ENCODE measurements around the gene CTH. TPM values are rescaled to one million over a fixed set of nuclear protein-coding genes. Genes with fewer than 3 reads are reported as not detected.

The CTH gene
- total RNA-seq, 1 experiment from 2014 or later, result 4.7 TPM

DNA sequence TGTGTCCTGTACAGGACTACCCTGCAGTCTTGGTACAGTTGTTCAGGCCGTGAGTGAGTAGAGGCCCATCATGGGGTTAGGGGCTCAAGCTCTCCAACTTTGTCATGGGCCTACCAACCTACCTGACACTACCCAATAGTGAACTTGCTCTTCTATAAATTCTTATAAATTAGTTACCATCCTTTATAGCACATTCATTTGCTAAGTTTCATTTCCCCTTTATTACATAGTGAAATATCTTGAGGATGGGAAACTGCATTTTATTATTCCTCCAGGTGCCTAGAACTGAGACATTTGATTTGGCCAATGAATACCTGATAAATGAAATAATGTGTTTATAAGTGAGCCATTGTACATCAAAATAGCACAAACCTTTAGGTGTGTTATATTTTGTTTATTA is 9.1 kb upstream of the CTH start:
- TF ChIP-seq, protein P1, sequence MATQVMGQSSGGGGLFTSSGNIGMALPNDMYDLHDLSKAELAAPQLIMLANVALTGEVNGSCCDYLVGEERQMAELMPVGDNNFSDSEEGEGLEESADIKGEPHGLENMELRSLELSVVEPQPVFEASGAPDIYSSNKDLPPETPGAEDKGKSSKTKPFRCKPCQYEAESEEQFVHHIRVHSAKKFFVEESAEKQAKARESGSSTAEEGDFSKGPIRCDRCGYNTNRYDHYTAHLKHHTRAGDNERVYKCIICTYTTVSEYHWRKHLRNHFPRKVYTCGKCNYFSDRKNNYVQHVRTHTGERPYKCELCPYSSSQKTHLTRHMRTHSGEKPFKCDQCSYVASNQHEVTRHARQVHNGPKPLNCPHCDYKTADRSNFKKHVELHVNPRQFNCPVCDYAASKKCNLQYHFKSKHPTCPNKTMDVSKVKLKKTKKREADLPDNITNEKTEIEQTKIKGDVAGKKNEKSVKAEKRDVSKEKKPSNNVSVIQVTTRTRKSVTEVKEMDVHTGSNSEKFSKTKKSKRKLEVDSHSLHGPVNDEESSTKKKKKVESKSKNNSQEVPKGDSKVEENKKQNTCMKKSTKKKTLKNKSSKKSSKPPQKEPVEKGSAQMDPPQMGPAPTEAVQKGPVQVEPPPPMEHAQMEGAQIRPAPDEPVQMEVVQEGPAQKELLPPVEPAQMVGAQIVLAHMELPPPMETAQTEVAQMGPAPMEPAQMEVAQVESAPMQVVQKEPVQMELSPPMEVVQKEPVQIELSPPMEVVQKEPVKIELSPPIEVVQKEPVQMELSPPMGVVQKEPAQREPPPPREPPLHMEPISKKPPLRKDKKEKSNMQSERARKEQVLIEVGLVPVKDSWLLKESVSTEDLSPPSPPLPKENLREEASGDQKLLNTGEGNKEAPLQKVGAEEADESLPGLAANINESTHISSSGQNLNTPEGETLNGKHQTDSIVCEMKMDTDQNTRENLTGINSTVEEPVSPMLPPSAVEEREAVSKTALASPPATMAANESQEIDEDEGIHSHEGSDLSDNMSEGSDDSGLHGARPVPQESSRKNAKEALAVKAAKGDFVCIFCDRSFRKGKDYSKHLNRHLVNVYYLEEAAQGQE (IDR thresholded peaks at IDR 0.05; ENCODE audit: insufficient read depth in 1 of 2, low read depth in 2 of 2, low read length in 1 of 2), result no peak
- TF ChIP-seq POLR2AphosphoS5 (IDR thresholded peaks at IDR 0.05; ENCODE audit: low read depth, low read length) (no peak), TCF7L2 (IDR thresholded peaks at IDR 0.05; ENCODE audit: low read depth, low read length) (no peak), SIN3A (IDR thresholded peaks at IDR 0.05; ENCODE audit: borderline replicate concordance, insufficient read depth, low read depth, low read length) (no peak)
- TF ChIP-seq, protein P2, sequence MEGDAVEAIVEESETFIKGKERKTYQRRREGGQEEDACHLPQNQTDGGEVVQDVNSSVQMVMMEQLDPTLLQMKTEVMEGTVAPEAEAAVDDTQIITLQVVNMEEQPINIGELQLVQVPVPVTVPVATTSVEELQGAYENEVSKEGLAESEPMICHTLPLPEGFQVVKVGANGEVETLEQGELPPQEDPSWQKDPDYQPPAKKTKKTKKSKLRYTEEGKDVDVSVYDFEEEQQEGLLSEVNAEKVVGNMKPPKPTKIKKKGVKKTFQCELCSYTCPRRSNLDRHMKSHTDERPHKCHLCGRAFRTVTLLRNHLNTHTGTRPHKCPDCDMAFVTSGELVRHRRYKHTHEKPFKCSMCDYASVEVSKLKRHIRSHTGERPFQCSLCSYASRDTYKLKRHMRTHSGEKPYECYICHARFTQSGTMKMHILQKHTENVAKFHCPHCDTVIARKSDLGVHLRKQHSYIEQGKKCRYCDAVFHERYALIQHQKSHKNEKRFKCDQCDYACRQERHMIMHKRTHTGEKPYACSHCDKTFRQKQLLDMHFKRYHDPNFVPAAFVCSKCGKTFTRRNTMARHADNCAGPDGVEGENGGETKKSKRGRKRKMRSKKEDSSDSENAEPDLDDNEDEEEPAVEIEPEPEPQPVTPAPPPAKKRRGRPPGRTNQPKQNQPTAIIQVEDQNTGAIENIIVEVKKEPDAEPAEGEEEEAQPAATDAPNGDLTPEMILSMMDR (IDR thresholded peaks at IDR 0.05), result no peak
- no peak for ATAC-seq
- Histone ChIP-seq H3K4me3 (ENCODE audit: low read depth in 2 of 2, low read length in 2 of 2) (no peak overlapping the region), H3K9me3 (ENCODE audit: control insufficient read depth, insufficient read depth, low read depth, low read length) (no peaks in the 10 kb centered on the region), H3K27me3 (ENCODE audit: control insufficient read depth, insufficient read depth, low read length) (peaks cover 3% of the 10 kb centered on the region; the same call in 1 of the 2 replicates), H3K27ac (ENCODE audit: low read length) (no peak overlapping the region), H3K36me3 (ENCODE audit: control insufficient read depth, insufficient read depth, low read length) (no peaks in the 10 kb centered on the region), H3K4me1 (ENCODE audit: control insufficient read depth, insufficient read depth, low read length) (no peaks in the 10 kb centered on the region)
- CTCF ChIA-PET, result no interaction called here
- POLR2A ChIA-PET, result no interaction called here
- in situ Hi-C loops (cut with HindIII; ENCODE audit: low pct_unique_long_range_greater_than_20kb, low sequenced_read_pairs) (no loop called here), intact Hi-C loops (cut with micrococcal nuclease; ENCODE audit: unreplicated experiment) (no loop called here)
- no TSS peak for BruUV-seq (replicated peaks)
- no peak for DNase-seq (ENCODE audit: low read depth, low spot score)

DNA sequence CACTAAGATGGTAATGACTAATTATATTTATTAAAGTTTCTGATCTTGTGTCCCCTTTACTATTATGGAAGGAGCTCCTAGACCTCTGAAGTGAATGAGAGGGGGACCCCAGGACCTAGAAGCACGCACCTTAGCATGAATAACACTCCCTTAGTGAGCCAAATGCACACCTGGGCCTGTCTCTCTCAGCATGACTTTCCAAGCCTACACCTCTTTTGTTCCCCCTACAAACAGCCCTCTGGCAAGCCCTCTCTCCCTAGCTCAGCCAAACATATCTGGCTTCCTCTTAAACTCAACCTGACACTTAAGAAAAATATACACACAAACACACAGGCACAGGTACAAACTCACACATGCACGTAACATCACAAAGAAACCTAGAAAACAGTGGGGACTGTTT is 7.3 kb upstream of the CTH start:
- DNase-seq (ENCODE audit: low read depth, low spot score) (no peak), ATAC-seq (no peak)
- Histone ChIP-seq H3K27me3 (ENCODE audit: control insufficient read depth, insufficient read depth, low read length) (peaks cover 3% of the 10 kb centered on the region; the same call in 1 of the 2 replicates), H3K4me3 (ENCODE audit: low read depth in 2 of 2, low read length in 2 of 2) (no peak overlapping the region), H3K9me3 (ENCODE audit: control insufficient read depth, insufficient read depth, low read depth, low read length) (no peaks in the 10 kb centered on the region), H3K4me1 (ENCODE audit: control insufficient read depth, insufficient read depth, low read length) (no peaks in the 10 kb centered on the region), H3K27ac (ENCODE audit: low read length) (no peak overlapping the region), H3K36me3 (ENCODE audit: control insufficient read depth, insufficient read depth, low read length) (no peaks in the 10 kb centered on the region)
- POLR2A ChIA-PET, result no interaction called here
- TF ChIP-seq POLR2AphosphoS5 (IDR thresholded peaks at IDR 0.05; ENCODE audit: low read depth, low read length) (no peak), TCF7L2 (IDR thresholded peaks at IDR 0.05; ENCODE audit: low read depth, low read length) (no peak)
- TF ChIP-seq, protein P1 (IDR thresholded peaks at IDR 0.05; ENCODE audit: insufficient read depth in 1 of 2, low read depth in 2 of 2, low read length in 1 of 2), result no peak
- TF ChIP-seq, protein P2 (IDR thresholded peaks at IDR 0.05), result no peak
- in situ Hi-C loops (cut with HindIII; ENCODE audit: low pct_unique_long_range_greater_than_20kb, low sequenced_read_pairs), result no loop called here
- CTCF ChIA-PET, result no interaction called here
- intact Hi-C loops (cut with micrococcal nuclease; ENCODE audit: unreplicated experiment), result no loop called here
- BruUV-seq (replicated peaks), result no TSS peak

Measured in Panc1 (cell line).